Stimulated activated CD4-positive, alpha-beta T cell treated with anti-CD3 and anti-CD28 coated beads, TNF-alpha, amount 100 ng/mL, for 48 hours (primary cell): Measurements from ENCODE around the gene GREB1.

Experiments used
- DNase-seq, 3 donors: peaks; one replicate each; pipeline ENCODE4 v3.0.0-alpha.2; 2020; ENCODE audit warnings: low read depth in 3 of 3

GREB1 gene

DNA sequence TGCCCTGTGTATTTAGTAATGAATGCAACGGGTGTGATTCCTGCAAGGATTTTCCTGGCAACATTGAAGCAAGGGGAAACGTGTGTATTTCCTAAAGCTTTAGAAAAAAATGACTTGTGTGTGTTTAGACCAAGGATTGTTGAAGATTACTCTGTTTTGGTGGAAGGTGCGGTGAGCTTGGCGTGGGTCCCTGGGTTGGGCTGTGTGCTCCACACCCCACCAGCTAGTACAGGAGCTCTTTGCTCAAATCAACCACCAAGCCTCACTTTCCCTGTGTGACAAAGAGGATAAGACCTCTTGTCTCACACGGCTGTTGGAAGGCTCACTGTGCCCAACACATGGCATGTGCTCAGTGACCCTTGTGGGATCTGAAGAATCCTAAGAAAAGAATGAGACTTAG lies 21.4 kb upstream of the GREB1 start:
- DNase-seq: no peak

DNA sequence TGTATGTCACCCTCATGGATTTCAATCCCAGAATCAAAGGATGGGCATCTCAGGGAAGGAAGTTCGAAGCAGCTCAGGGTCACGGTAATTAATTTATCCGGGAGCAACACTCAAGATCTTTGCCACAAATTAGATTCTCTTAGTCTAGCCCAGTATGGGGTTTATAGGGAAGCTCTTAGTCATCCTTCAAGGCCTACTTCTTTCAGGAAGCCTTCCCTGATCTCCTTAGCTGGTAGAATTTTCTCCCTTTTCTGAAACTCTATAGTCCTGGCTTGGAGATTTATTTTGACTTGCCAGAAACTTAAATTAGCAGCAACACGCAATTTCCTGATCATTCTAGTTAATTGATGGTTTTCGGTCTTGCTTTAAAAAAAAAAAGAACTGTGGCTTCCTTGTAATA lies 20.5 kb upstream of the GREB1 start:
- DNase-seq: no peak

DNA sequence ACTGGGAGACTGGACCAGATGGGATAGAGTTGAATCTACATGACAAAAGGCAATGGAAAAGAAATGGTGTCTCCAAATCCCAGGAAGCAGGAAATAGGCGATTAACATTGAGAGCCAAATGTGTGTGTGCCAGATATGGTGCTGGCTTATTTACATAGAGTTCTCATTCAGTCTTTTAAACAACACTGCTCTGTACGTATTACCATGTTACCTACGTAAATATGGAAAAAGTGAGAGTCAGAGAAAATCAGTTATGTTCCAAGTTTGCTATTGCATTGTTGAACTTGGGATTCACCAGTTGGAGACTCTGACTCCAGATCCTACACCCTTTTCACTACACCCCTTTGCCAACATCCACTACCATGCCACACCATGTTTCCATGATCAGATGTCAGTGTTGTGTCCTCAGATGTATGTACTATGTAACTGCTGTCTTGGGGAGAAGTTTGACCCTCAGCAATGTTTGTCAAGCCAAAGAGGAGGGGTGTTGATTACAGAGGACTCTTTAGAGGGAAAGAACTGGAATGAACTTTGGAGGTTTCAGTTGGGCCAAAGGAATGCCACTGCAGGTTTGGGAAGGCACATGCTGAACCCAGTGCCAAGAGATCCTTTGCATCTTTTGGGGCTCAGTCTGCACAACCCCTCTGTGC lies 19.6 kb upstream of the GREB1 start:
- DNase-seq: no peak

DNA sequence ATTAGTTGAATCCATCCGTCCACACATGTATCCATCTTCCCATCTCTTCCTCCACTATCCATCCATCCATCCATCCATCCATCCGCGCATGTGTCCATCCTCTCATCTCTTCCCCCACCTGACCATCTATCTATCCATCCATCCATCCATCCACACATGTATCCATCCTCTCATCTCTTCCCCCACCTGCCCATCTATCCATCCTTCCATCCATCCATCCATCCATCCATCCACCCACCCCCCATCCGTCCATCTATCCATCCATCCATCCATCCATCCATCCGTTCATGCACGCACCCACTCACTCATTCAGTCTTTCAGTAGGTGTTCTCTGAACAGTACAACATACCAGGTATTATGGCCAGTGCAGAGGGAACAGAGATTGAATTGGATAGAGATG lies 18.9 kb upstream of the GREB1 start:
- no peak for DNase-seq

DNA sequence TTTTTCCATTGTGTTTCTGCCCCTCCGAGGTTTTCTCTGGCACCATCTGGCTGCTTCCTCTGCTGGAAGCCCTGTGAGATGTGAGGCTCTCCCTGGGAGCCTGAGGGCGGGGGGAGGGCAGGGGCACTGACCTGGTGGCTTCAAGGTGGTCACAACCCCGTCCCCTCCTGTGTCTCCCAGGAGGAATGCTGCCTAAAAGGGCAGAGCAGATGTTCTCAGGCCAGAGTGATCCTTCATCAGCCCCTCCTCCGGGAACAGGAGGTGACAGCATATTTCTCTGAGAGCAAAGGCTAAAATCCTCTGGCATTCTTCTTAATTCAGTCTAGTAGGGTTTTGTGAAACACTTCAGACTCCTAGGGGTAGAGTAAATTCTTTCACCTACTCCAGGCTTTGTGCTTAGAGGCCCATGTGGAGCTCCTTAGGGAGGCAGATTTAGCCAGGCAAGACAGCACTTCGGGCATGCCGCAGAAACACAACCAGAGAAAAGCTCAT lies 18.3 kb upstream of the GREB1 start:
- DNase-seq: no peak

DNA sequence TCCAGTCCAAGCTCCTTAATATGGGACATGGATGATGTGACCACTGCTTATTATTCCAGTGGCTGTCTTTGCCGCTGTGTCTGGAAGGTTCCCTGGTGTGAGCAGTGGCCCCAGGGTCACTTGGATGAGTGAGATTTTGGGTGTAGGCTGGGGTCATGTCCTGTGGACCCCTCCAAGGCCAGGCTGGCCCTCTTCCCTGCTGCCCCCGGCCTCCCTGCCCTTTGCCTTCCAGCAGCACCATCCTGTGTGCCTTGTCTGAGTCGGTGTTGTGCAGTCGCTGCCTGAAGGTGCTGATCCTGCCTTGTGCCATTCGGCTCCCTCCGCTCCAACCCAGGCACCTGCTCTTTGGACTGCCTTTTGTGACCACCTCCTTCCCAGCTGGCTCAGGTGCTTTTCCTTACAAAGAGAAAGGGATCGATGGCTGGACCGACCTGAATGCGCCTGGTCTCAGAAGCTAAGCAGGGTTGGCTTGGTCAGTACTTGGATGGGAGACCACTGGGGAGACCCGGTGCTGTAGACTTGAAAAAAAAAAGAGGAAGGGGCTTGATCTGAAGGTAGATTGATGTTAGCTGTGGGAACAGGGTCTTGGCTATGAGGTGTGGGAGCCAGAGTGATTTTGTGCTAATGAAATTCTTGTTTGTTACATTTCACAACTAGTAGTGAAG lies 16.7 kb upstream of the GREB1 start:
- DNase-seq: no peak

DNA sequence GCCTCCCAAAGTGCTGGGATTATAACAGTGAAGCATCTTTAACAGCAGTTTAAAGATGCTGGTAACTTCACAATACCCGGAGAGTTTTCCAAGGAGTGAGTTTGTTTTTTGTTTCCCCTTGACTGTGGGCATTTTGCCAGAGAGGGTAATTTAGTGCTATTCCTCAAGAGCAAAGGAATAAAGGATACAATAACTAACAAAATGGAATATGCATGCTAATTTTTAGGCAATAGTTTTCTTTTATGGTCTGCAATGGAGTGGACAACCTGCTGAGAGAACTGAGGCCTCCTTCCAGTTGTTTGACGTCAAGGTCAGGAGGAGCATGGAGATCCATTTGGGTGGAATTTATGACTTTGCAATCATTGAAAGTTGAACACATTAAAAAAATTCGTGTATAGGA lies 15.9 kb upstream of the GREB1 start:
- DNase-seq: no peak

DNA sequence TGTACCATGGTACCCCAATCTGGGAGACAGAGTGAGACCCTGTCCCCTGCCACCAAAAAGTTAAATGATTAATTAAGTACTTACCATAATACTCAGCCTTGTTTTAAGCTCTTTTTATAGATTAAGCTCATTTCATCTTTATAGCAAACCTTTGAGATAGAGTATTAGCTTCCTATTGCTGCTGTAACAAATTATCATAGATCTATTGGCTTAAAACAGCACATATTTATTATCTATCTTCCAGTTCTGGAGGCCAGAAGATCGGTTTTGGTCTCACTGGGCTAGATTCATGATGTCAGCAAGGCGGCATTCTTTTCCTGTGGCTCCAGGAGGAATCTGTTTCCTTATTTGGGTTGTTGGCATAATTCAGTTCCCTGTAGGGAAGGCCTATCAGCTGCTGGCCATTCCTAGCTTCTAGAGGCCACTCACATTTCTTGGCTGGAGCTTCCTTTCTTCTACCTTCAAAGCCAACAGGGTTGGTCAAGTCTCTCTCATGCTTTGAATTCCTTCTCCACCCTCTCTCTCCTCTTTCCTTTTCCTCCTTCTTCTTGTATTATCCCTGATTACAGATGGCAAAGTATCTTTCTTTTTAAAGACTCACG lies 13.7 kb upstream of the GREB1 start:
- no peak for DNase-seq

DNA sequence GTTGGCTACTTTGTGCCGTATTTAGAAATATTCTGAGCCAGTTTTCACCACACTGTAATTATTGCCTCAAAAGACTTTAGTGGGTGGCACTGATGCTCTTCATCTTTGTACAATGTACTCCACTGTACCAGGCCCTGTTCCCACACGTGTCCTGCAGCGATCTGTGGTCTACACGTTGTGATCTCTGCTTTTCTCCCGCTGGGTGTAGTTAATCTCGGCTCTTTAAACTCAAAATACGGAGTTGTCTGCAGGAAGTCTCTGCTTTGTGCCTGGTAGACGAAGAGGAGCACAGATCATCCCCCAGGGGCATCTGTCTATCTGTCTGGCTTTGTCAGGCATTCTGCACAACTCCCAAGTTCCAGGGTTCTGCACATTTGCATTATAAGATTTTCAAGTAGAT lies 12.1 kb upstream of the GREB1 start:
- no peak for DNase-seq

DNA sequence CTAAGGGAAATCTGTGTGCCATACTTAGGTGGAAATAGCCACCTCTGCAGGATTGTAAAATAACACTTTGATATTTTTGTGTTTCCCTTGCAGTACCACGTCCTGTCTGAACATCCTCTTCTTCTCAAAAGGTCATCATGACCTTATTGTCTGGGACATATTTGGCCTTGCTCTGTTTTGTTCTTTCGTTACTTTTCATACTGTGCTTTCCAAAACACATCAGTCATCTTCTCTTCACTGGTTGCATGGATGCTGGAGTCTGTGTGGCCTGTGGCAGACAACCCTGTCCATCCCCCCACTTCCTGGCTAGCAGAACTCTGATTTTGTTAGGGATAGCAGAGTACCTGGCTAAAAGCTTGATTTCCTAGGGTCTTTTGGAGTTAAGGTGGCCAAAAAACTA lies 9.4 kb upstream of the GREB1 start:
- DNase-seq: no peak

DNA sequence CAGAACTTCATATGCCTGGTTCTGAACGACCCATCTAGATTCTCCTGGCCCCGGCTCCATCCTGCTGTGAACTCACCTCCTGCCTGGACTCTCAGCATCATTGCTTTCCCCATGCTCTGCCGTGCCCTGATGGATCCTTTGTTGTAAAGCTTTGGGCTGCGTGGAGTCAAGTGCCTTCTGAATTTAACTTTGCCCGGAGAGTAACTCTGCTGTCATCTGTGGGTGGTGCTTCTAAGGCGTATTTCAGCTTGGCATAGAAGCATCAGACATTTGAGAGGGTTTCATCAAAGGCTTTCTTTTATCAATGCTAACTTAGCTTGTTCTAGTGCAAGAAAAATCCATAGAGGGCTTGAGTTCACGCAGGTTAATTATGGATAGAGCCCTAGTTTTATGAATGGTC lies 8.1 kb upstream of the GREB1 start:
- DNase-seq: no peak

DNA sequence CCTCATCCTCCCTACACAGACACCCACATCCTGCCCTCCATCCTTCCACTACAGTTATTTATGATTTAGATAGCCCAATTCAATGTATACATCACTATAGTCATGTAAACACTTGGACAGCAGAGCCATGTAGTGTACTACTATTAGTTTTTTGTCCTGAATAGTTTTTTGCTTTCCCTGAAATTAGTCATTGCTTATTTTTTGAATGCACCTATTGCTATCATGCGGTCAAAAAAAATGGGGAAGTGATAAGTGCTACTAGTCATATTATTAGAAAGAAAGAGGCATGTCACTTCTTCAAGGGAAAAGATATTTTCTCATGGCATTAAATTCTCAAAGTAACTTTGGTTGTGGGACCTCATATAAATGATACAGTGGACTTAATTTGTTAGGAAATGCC lies 6.8 kb upstream of the GREB1 start:
- no peak for DNase-seq

DNA sequence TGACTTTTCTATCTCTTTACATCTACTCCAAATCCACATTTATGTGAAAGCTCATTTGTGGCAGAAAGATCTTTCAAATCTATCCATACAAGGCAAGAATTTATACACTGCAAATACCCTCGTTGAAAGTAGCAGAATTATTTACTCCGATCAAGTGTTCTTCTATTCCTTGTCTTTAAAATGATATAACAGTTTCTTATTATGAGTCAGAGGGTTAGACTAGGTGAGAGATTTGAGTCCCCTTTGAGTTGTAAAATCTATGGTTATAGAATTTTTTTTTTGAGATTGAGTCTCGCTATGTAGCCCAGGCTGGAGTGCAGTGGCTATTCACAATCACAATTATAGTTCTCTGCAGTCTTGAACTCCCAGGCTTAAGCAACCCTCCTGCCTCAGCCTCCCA lies 5.6 kb upstream of the GREB1 start:
- DNase-seq: no peak

DNA sequence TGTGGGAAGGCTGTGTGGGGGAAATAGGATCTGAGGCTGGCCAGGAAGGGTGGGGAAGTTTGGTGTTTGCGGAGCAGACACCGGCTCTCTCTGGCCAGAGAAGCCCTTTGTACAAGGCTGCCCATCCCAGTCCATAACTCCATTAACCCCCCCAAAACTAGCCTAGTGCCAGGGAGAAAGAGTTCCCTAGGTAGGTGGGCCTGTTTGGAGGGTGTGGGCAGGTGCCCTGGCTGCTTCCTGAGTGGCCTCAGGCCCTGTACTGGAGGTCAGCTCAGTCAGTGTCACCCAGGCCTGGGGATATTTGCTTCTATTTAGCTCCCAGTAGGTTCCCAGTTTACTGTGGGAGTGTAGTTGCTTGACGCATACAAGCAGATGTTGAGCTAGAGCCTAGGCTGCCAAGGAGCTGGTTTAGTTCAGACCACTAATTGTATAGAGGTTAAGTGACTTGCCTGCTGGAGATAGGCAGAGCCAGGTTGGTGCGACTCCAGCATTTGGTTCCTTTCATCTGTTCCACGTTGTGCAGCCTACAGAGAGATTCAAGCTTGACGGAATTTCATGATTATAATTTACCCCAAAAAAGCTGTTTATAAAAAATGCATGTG lies 2.9 kb upstream of the GREB1 start:
- no peak for DNase-seq

DNA sequence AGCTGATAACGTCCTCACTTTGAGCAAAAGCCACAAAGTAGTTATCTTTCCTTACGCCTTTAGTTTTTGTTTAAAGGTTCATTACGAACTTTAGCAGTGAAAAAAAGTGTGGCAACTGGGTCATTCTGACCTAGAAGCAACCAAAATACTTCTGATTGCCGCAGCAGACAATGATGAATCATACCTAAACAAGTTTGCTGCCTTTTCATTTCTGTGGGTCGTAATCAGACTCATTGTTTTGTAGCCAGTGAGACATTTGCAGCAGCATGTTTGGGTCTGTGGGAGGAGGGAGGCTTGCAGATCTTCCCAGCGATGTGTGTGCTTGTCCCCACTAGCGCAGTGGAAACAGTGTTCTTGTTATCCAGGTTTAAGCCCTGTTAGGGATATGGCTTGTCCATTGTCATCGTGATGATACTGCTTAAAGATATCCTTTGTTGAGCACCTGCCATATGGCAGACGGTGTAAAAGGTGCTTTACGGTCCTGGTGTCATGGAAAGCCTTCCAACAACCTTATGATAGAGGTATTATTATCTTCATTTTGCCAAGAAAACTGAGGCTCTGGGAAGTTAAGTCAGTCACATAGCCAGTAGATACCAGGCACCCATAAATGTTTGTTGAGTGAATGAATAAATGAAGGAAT lies 1.3 kb upstream of the GREB1 start:
- DNase-seq: no peak

DNA sequence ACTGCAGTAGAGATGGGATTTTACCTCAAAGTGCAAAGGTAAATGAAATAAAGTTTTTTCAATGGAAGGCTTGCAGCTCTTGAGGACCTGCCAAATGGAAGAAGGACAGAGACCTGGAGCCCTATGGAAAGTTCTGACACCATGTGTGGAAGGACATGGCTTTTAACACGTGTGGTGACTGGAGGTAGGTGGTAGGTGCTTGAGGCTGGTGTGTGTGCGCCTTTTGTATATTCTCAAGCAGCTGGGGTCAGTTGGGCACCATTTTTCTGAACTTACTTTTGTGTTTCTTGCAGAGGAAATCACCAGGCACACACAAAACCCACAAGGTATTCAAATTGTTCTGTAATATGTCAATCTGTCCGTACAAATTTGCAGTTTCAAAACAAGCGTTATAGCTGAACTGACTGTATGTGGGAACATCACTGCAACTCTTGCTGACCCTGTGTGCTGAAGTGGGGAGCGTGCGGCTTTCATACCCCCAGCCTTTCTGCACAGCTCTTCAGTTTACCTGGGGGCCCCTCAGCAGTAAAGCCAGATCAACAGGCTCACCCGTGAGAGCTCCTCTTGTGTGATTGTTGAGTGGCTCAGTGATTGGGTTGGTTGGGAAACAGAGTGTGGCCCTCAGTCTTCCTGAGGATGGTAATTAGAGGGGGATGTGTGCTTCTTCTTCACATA lies 363 bp downstream of the GREB1 start:
- no peak for DNase-seq

DNA sequence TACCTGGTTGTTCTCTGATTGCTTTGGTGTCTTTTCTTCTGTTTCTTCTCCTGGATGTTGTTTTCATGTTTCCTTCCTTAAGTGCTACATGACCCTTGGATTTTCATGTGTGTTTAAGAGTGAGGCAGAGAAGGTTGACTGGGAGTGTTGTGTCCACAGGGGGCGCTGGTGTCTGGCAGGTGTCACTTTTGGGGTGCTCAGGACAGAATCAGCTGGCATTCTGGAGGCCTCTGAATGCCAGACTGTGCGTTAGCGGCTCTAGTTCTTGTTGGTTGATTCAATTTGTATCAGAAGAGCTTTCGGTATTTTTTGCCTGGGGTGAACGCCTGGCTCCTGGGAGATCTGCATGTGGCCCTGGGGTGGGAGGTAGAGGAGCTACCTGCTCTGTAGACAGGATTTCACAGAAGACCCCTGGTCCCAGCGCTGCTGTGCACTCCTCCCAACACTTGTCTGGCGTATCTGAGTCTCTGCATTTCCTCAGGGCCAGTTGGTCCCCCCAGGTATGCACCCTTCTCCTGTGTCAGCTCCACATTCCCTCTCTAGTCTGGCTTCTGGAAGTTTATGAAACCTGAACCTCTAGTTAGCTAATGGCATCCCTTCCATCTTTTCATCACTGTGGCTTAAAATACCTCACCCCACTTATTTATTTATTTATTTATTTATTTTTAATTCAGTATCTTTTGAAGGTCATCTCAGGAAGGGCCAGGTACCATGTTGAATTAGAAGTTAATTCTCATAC lies 1.1 kb downstream of the GREB1 start:
- DNase-seq: peak in 1 of 3 donors; percentile 2

DNA sequence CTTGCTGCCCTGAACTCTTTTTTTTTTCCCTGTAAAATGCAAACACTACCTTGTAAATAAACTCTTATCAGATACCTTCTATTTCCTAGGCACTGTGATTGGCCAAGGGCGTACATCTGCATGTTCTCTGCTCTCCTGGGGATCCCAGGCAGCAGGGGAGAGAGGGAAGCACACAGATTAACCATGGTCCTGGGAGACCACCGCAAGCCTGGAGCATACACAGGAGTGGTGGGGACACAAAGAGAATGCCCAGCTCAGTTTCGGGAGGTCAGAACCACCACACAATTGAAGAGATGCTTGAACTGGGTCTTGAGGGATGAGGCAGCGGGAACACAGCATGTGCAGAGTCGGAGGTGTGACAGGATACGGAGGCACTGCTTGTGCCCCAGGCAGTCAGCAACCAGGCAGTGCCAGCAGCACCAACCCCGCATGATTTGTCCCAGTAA lies 2.1 kb downstream of the GREB1 start:
- no peak for DNase-seq

DNA sequence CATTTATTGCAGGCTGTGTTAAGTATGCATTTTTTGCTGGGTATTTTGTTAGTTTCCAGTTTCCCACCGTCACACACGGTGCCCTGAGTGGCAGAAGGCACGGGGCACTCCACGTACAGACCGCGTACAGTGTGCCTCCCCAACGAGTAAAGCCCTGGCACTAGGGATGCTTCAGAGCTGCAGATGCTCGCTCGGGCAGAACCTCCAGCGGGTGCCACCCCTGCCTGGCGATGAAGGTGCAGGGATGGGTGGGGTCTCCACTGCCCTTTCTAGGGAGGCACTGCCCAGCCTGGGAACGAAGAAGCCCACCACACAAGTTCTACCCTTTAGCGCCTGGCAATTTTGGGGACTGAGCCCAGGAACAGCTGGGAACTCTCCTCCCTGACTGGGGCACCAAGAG lies 4.1 kb downstream of the GREB1 start:
- no peak for DNase-seq

DNA sequence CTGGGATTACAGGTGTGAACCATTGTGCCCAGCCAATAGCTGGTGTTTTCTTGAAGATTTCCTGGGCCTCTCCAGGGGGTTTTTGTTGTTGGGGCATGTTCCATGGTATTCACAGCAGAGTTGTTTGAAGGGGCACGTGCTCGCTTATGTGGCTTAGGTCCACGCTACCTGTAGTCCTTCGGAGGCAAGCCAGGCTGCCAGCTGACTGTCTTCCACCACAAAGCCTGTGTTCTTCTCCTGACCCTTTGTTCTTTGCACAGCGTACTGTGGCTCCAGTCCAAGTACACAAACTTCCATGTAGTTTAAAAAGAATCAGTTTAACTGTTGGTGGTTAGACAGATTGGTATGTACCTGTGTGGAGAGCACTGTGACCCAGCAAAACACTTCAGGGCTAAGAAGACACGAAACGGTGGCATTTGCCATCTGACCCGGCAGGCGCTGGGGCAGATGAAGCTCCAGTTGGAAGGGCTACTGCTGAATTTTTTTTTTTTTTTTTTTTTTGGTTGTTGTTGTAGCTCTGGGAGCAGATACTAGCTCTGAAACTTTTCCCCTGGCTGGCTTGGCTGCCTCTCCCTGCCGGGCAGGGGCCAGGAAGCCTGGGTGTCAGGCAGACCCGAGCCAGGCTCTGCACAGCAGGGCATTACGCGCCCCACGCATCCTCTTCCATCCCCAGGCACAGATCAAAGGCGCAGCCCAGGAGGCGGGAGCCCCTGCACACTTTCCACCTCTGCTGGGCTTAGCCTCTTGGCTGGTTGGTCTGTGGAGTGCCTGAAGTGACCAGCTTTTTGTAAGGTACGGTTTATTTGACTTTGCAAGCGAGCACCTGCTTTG lies 5.7 kb downstream of the GREB1 start:
- DNase-seq: no peak
